Lower lobe of right lung (tissue), 2 donors: ENCODE results near the gene SLC17A5. TPM values are rescaled to one million over a fixed set of nuclear protein-coding genes. Genes with fewer than 3 reads are reported as not detected.
"Not testable (repeated sequence)": the region's sequence is repeated elsewhere in the genome, so short reads cannot be mapped to it uniquely, and the experiment has no call there.

Source experiments
- ATAC-seq, 2 donors: fragments of 200-7000 bp; cut with Tn5 transposase; one replicate each; pipeline ENCODE4 v1.9.1; 2020 to 2022; ENCODE audit warnings: mild to moderate bottlenecking in 2 of 2, moderate library complexity in 2 of 2
- DNase-seq: peaks from one replicate; pipeline ENCODE4 v3.0.0-alpha.2; 2020
- H3K27ac ChIP-seq: fragments of 200-600 bp; one replicate; pipeline ENCODE4 v1.8.0; 2022
- H3K27me3 ChIP-seq: fragments of 200-600 bp; one replicate; pipeline ENCODE4 v1.8.0; 2022; ENCODE audit warnings: low read depth
- H3K36me3 ChIP-seq: fragments of 200-600 bp; one replicate; pipeline ENCODE4 v1.8.0; 2022; ENCODE audit warnings: mild to moderate bottlenecking
- H3K4me1 ChIP-seq: fragments of 200-600 bp; one replicate; pipeline ENCODE4 v1.8.0; 2022
- H3K4me3 ChIP-seq: fragments of 200-600 bp; one replicate; pipeline ENCODE4 v1.8.0; 2022; ENCODE audit warnings: mild to moderate bottlenecking
- H3K9me3 ChIP-seq: fragments of 200-600 bp; one replicate; pipeline ENCODE4 v1.8.0; 2022
- intact Hi-C: fragments of 100-400 bp; cut with DNase I; formaldehyde crosslinking; loops from one replicate; pipeline ENCODE4 v1.11.0; 2022
- total RNA-seq: library from RNA; stranded (reverse); fragmentation: NEBNext Ultra II Directional; extraction: Animal tissue kit (Norgen Biotek cat#: 25700); gene quantifications from one replicate; pipeline ENCODE4 v1.2.1, GENCODE V29; 2021
- TF ChIP-seq, protein P1 (sequence below): fragments of 200-600 bp; IDR thresholded peaks from one replicate; pipeline ENCODE4 v1.8.0; 2022; ENCODE audit warnings: antibody characterized with exemption, mild to moderate bottlenecking
- donor health status: DM: no; HTN: yes; CAD: no; lungs with severe emphysema.

The SLC17A5 gene
- total RNA-seq, 1 donor from 2014 or later: 25.9 TPM

DNA sequence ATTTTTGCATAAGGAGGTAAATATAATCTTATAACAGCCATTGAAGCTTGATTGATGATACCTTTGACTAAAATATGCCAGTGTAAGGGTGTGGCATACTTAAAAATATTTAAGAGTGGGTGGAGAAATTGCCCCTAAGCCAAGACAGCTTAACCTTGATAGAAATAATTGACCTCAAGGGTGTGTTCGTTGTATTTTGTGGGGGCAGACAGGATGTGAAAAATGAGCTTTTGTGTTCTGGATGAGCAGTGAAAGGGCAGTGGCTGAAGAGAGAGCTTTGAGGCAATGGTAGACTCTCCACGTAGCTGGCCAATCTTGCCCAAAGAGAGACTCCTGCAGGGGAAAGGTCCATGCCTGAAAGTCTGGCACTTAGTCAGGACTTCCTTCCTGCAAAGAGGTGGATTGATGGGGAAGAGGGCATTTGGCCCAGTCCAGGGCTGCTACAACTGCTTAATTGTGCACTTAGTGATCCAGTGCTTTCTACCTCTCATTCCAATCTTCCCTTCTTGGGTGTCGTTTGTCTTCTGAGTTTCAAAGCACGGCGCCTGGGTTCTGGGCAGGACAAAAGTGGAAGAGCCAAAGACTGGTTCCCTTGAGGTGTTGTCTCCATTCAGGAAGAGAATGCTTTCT, 26.6 kb upstream of the SLC17A5 start:
- ATAC-seq: no peak
- TF ChIP-seq, protein P1, sequence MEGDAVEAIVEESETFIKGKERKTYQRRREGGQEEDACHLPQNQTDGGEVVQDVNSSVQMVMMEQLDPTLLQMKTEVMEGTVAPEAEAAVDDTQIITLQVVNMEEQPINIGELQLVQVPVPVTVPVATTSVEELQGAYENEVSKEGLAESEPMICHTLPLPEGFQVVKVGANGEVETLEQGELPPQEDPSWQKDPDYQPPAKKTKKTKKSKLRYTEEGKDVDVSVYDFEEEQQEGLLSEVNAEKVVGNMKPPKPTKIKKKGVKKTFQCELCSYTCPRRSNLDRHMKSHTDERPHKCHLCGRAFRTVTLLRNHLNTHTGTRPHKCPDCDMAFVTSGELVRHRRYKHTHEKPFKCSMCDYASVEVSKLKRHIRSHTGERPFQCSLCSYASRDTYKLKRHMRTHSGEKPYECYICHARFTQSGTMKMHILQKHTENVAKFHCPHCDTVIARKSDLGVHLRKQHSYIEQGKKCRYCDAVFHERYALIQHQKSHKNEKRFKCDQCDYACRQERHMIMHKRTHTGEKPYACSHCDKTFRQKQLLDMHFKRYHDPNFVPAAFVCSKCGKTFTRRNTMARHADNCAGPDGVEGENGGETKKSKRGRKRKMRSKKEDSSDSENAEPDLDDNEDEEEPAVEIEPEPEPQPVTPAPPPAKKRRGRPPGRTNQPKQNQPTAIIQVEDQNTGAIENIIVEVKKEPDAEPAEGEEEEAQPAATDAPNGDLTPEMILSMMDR: no peak
- Histone ChIP-seq H3K27me3 (no peaks in the 10 kb centered on the region), H3K9me3 (no peaks in the 10 kb centered on the region), H3K4me1 (no peaks in the 10 kb centered on the region), H3K4me3 (no peak overlapping the region), H3K36me3 (no peaks in the 10 kb centered on the region), H3K27ac (no peak overlapping the region)
- DNase-seq: no peak
- intact Hi-C loops: no loop called here

DNA sequence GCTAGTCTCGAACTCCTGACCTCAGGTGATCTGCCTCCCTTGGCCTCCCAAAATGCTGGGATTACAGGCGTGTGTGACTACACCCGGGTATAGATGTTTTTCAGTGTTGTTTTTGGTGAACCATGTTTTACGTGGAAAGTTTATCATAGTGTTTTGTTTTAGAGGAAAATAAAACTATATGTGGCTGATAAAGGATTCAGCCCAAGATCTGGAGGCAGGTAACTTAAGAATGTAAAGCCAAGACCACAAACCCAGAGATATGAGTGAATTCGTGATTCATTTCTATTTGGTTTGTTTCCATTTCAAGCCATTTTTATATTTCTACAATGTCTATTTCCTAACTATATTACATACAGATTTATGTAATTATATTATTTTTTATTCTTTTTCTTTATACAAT, 26.1 kb upstream of the SLC17A5 start:
- not testable (repeated sequence) for ATAC-seq, H3K9me3 ChIP-seq, DNase-seq, H3K36me3 ChIP-seq, H3K4me3 ChIP-seq, H3K27me3 ChIP-seq, H3K4me1 ChIP-seq, H3K27ac ChIP-seq
- intact Hi-C loops: loop anchor here (10.0 kb wide), 1 partner anchor 55 kb away; no protein-coding TSS in a partner anchor

DNA sequence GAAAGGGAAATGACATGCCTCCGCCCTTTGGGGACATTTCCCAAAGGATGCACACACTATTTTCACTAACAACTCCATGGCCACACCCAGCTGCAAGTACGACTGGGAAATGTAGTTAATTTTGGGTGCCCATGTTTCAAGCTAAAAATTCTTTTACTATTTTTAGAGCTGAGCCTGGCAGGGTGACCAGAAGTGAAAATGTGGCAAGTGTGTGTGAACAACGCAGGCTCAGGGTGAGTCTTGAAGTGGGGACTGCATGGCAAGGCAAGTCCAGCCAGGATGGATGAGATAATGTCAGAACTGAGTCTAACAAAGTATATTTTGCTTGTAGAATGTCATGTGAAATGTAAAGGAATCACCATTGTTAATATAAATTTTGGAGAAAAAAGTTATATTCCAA, 25.2 kb upstream of the SLC17A5 start:
- no peak overlapping the region for H3K27ac ChIP-seq

DNA sequence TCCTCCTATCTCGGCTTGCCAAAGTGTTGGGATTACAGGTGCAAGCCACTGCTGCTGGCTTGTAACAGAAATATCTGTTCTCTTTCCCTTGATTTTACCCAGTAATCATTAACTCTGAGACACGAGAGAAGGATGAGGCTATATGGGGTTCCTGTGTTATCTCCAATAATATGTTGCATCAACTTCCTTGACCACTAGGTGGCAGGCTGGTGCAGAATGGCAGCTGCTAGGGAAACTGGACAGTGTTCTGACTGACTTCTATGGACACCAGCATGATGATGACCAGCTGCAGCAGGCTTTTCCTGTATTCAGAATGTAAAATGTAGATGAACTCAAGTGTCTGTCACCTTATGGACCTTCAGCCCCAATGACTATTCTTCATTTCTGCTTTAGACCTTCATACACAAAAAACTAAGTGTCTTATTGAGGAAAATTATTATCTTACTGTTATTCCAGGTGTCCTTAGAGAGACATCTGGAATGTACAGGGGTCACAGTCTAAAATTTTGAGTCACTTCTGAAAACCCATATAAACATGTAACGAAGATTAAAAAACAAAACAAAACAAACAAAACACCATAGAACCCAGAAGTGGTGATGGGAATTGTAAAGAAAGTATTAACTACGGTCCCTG, 21.8 kb upstream of the SLC17A5 start:
- DNase-seq: peak; percentile 71
- peak; percentile 92 for ATAC-seq
- Histone ChIP-seq H3K27me3 (no peaks in the 10 kb centered on the region), H3K4me1 (no peaks in the 10 kb centered on the region), H3K36me3 (no peaks in the 10 kb centered on the region), H3K4me3 (no peak overlapping the region), H3K9me3 (no peaks in the 10 kb centered on the region), H3K27ac (no peak overlapping the region)
- TF ChIP-seq, protein P1: peak; percentile 88
- intact Hi-C loops: loop anchor here (10.0 kb wide), 1 partner anchor 59 kb away; no protein-coding TSS in a partner anchor

More for the DNA sequence above, 25.2 kb upstream of the SLC17A5 start:
- H3K27me3 ChIP-seq: no peaks in the 10 kb centered on the region
- H3K9me3 ChIP-seq: no peaks in the 10 kb centered on the region
- no peaks in the 10 kb centered on the region for H3K36me3 ChIP-seq
- no peaks in the 10 kb centered on the region for H3K4me1 ChIP-seq
- DNase-seq (no peak), ATAC-seq (no peak)
- H3K4me3 ChIP-seq: no peak overlapping the region
- intact Hi-C loops: loop anchor here (10.0 kb wide), 1 partner anchor 56 kb away; no protein-coding TSS in a partner anchor
- TF ChIP-seq, protein P1: no peak

DNA sequence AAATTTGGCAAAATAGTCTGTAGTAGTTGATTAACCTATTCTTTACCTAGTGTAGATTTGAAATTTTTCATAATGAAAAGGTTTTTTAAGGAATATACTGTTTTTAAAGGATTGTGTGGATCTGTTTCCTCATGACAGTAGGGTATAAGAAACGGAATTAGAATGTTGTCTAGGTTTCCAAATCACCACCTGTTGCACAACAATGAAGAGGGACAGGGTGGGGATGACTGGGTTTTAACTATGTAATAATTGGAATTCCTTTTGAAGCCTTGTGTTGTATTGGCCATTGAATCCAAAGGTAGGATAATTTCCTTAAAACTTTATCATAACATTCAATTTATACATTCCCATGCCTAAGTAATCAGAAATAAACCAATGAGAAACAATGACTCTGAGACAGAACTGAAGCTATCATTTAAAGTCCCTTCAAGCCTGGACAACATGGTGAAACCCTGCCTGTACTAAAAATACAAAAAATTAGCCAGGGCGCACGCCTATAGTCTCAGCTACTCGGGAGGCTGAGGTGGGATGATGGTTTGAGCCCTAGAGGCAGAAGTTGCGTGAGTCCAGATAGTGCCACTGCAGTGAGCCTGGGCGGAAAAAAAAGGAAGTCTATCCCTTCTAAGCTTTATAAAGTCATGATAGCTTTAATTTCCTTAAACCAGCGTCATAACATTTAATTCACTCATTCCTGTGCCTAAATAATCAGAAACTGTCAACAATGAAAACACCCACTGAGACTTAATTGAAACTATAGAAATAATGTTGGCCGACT, 18.3 kb upstream of the SLC17A5 start:
- H3K4me3 ChIP-seq: no peak overlapping the region
- no peaks in the 10 kb centered on the region for H3K9me3 ChIP-seq
- H3K36me3 ChIP-seq: no peaks in the 10 kb centered on the region
- no peaks in the 10 kb centered on the region for H3K4me1 ChIP-seq
- peak in 1 of 2 donors; percentile 50 for ATAC-seq
- no peak overlapping the region for H3K27ac ChIP-seq
- TF ChIP-seq, protein P1: no peak
- H3K27me3 ChIP-seq: no peaks in the 10 kb centered on the region
- no peak for DNase-seq
- intact Hi-C loops: loop anchor here (10.0 kb wide), 1 partner anchor 63 kb away; no protein-coding TSS in a partner anchor
